Progenitor cell of endocrine pancreas (in vitro differentiated cells): ENCODE results near the gene NEGR1. TPM values are rescaled to one million over a fixed set of nuclear protein-coding genes. Genes with fewer than 3 reads are reported as not detected.
"Not testable (repeated sequence)": the region's sequence is repeated elsewhere in the genome, so short reads cannot be mapped to it uniquely, and the experiment has no call there.

ENCODE experiments used
- DNase-seq: peaks from one replicate; pipeline ENCODE4 v3.0.0; 2021; ENCODE audit warnings: low spot score; ENCODE audit not compliant: unreplicated experiment
- H3K27ac Mint-ChIP-seq: 2 replicates; pipeline ENCODE4 v1.8.0; 2021; ENCODE audit warnings: mild to moderate bottlenecking, moderate library complexity, mixed read lengths
- H3K27me3 Mint-ChIP-seq: 2 replicates; pipeline ENCODE4 v1.8.0; 2021; ENCODE audit warnings: mixed read lengths
- H3K36me3 Mint-ChIP-seq: 2 replicates; pipeline ENCODE4 v1.8.0; 2022; ENCODE audit warnings: mixed read lengths; ENCODE audit not compliant: insufficient read depth
- H3K4me1 Mint-ChIP-seq: 2 replicates; pipeline ENCODE4 v1.8.0; 2021; ENCODE audit warnings: low read depth, mixed read lengths
- H3K4me3 Mint-ChIP-seq: 2 replicates; pipeline ENCODE4 v1.8.0; 2021; ENCODE audit warnings: low read depth, mild to moderate bottlenecking, moderate library complexity, mixed read lengths
- H3K9me3 Mint-ChIP-seq: 2 replicates; pipeline ENCODE4 v1.8.0; 2021; ENCODE audit warnings: low read depth, mixed read lengths
- total RNA-seq: library from RNA; stranded (reverse); gene quantifications from 2 replicates; pipeline ENCODE4 v1.2.1, GENCODE V29; 2021
- TF ChIP-seq, protein P1 (sequence below): fragments of 200-600 bp; sonication (generic); IDR thresholded peaks from one replicate; pipeline ENCODE4 v1.5.0; 2021; ENCODE audit warnings: antibody characterized with exemption, mild to moderate bottlenecking; ENCODE audit not compliant: unreplicated experiment

Gene NEGR1
- total RNA-seq, 1 donor from 2014 or later, result 3.1 TPM

DNA sequence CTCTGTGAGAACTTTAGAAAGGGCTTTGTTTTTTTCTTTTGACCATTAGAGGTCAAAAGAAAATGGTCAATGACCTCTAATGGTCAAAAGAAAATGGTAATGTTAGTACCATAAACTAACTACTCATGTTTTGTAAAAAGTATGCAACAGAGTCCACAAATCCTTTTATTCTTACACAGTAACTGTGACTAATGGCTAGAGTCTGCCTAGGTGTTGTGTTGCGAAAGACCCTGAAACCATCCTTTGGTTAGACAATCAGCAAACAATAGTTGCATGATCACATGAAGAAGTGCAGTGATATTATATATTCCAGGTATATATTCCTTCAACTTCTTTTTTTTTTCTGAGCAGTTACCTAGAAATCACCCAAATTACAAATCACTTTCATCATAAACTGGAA lies 40.9 kb downstream of the NEGR1 start:
- H3K27ac Mint-ChIP-seq, result no peak overlapping the region
- no peaks in the 10 kb centered on the region for H3K36me3 Mint-ChIP-seq
- TF ChIP-seq, protein P1, sequence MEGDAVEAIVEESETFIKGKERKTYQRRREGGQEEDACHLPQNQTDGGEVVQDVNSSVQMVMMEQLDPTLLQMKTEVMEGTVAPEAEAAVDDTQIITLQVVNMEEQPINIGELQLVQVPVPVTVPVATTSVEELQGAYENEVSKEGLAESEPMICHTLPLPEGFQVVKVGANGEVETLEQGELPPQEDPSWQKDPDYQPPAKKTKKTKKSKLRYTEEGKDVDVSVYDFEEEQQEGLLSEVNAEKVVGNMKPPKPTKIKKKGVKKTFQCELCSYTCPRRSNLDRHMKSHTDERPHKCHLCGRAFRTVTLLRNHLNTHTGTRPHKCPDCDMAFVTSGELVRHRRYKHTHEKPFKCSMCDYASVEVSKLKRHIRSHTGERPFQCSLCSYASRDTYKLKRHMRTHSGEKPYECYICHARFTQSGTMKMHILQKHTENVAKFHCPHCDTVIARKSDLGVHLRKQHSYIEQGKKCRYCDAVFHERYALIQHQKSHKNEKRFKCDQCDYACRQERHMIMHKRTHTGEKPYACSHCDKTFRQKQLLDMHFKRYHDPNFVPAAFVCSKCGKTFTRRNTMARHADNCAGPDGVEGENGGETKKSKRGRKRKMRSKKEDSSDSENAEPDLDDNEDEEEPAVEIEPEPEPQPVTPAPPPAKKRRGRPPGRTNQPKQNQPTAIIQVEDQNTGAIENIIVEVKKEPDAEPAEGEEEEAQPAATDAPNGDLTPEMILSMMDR, result no peak
- H3K4me1 Mint-ChIP-seq, result no peaks in the 10 kb centered on the region
- H3K27me3 Mint-ChIP-seq, result no peaks in the 10 kb centered on the region
- no peak for DNase-seq
- H3K9me3 Mint-ChIP-seq, result no peaks in the 10 kb centered on the region
- no peak overlapping the region for H3K4me3 Mint-ChIP-seq

DNA sequence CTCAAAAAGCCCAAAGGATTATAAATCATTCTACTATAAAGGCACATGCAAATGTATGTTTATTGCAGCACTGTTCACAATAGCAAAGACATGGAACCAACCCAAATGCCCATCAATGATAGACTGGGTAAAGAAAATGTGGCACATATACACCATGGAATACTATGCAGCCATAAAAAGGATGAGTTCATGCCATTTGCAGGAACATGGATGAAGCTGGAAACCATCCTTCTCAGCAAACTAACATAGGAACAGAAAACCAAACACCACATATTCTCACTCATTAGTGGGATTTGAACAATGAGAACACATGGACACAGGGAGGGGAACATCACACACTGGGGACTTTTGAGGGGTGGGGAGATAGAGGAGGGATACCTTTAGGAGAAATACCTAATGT lies 46.4 kb downstream of the NEGR1 start:
- H3K36me3 Mint-ChIP-seq, H3K27me3 Mint-ChIP-seq, DNase-seq, H3K9me3 Mint-ChIP-seq, H3K27ac Mint-ChIP-seq, H3K4me1 Mint-ChIP-seq, H3K4me3 Mint-ChIP-seq: not testable (repeated sequence)

DNA sequence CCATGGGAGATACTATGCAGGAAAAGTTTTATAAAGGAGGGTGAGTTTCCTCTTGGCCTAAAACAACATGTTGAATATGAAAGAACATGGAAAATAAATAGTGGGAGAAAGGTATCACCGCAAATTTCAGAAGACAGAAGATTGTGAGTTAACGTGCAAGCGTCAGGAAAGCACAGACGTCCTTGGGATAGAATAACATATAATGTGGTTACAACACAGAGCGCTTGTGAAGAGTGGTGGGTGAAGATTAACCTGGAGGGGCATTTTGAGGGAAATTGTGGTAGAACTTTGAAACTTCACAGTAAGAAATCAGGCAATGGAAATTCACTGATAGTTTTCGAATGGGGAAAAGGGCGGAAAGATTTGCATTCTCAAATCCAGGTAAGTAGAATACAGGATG lies 47.3 kb downstream of the NEGR1 start:
- no peak overlapping the region for H3K4me3 Mint-ChIP-seq
- peaks cover 6% of the 10 kb centered on the region for H3K9me3 Mint-ChIP-seq
- no peaks in the 10 kb centered on the region for H3K36me3 Mint-ChIP-seq
- DNase-seq, result no peak
- no peaks in the 10 kb centered on the region for H3K4me1 Mint-ChIP-seq
- H3K27me3 Mint-ChIP-seq, result no peaks in the 10 kb centered on the region
- TF ChIP-seq, protein P1, result no peak
- no peak overlapping the region for H3K27ac Mint-ChIP-seq

DNA sequence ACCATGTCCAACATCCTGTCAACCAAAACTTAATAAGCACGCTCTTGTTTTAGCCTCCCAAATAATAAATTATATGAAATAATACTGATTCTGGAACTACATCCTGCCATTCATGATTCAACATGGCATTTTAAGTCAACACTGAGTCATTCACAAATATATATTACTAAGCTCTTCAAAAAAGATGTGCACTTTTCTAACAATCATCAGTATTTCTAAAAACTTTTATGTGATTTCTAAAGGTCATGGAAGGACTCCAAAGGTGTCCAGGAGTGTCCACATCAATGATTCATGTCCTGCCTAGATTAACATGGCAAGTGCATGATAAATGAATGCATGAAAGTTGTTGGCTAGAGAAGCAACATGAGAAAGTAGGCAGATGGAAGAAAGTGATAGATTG lies 51.6 kb downstream of the NEGR1 start:
- Mint-ChIP-seq H3K27me3 (no peaks in the 10 kb centered on the region), H3K9me3 (peaks cover 6% of the 10 kb centered on the region), H3K36me3 (no peaks in the 10 kb centered on the region), H3K27ac (no peak overlapping the region), H3K4me3 (no peak overlapping the region), H3K4me1 (no peaks in the 10 kb centered on the region)
- no peak for DNase-seq
- TF ChIP-seq, protein P1, result no peak

DNA sequence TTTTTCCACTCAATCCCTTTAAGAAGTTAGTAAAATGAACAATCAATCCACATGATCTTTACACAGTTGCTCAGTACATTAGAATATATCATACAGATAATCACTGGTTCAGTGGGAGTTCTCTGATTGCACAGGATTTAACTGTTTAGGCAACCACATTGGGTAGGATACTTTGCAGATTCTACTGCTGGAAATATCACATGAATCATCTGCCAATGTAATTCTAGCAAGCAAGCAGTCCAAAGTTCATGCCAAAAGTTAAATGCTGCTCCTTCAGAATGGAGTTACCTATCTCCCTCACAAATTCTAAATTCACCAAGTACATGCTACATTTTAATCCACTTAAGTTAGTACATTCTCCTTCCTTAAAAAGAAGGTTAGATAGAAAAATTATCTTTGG lies 52.4 kb downstream of the NEGR1 start:
- no peaks in the 10 kb centered on the region for H3K36me3 Mint-ChIP-seq
- H3K4me3 Mint-ChIP-seq, result no peak overlapping the region
- no peaks in the 10 kb centered on the region for H3K4me1 Mint-ChIP-seq
- H3K9me3 Mint-ChIP-seq, result peaks cover 6% of the 10 kb centered on the region
- no peaks in the 10 kb centered on the region for H3K27me3 Mint-ChIP-seq
- no peak for DNase-seq
- H3K27ac Mint-ChIP-seq, result no peak overlapping the region
- TF ChIP-seq, protein P1, result no peak

DNA sequence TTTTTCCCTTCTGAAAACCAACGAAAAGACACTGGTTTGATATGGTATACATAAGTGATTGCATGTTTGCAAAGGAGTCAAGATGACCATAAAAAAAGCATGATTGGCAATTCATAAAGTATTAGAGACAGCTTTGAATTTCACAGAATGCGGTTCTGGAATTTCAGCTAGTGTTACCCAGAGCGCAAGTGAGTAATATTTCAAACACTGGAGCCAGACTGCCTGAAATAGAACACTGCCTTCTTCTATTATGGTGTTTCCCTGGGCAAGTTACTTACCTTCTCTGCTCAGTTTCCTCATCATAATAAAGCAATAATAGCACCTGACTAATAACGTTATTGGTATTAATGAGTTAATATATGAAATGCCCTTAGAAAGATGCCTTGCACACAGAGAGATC lies 54.7 kb downstream of the NEGR1 start:
- TF ChIP-seq, protein P1, result no peak
- no peak overlapping the region for H3K27ac Mint-ChIP-seq
- H3K9me3 Mint-ChIP-seq, result no peaks in the 10 kb centered on the region
- no peak overlapping the region for H3K4me3 Mint-ChIP-seq
- no peaks in the 10 kb centered on the region for H3K4me1 Mint-ChIP-seq
- no peak for DNase-seq
- no peaks in the 10 kb centered on the region for H3K27me3 Mint-ChIP-seq
- no peaks in the 10 kb centered on the region for H3K36me3 Mint-ChIP-seq
